Stimulated activated CD8-positive, alpha-beta memory T cell treated with anti-CD3 and anti-CD28 coated beads, Interleukin-12 subunit alpha, Interleukin-12 subunit beta, amount 100 ng/mL, for 24 hours (primary cell): Measurements from ENCODE around the gene OSR1.
"Not testable (repeated sequence)": the region's sequence is repeated elsewhere in the genome, so short reads cannot be mapped to it uniquely, and the experiment has no call there.

Experiments
- DNase-seq: peaks from one replicate; pipeline ENCODE4 v3.0.0-alpha.2; 2020; ENCODE audit errors: extremely low read depth

OSR1 gene

GRCh38 chr2:19358242-19359020, at the start of gene OSR1:
OSR1 (minus strand) TSS chr2:19358623; CDS start chr2:19353805, 4,818 bp downstream.
- DNase-seq = no peak

DNA sequence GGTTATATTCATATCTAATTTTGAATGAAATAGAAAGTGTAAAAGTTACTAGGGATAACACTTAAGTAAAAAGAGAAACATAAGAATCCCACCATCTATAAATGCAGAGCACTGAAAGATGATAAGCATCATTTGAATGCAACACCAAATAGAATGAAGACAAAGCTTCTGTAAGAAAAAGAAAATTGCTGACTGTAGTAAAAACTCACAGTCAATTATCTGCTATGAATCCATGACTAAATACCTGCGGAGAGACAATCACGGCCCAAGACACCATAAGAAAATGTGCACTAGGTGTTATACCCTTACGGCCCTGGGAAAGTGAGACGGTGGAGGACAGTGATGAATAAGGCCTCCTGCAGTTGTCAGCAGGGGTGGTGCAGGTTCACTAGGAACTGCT, 45.4 kb upstream of the OSR1 start:
- no peak for DNase-seq

DNA sequence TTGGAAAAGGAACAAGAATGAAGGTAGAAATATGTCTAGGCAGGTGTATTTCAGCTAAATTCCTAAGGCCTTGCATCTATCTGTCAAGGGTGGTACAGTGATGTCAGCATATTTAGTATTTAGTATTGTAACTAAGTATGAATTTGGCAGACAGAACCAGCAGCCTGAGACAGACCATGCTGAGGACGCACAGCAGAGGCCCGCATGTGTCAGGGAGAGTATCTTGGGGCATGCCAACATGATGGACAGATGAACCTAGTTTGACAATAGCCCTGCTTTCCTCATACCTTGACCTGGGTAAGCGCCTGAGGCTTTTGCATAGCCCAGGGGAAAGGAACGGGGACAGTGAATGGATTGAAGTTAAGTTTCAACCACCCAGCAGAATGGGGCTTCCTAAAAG, 33.8 kb upstream of the OSR1 start:
- no peak for DNase-seq

DNA sequence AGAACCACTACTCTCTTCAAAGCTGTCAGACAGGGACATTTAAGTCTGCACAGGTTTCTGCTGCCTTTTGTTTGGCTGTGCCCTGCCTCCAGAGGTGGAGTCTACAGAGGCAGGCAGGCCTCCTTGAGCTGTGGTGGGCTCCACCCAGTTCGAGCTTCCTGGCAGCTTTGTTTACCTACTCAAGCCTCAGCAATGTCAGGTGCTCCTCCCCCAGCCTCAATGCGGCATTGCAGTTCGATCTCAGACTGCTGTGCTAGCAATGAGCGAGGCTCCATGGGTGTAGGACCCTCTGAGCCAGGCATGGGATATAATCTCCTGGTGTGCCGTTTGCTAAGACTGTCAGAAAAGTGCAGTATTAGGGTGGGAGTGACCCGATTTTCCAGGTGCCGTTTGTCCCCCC, 31.0 kb upstream of the OSR1 start:
- DNase-seq = not testable (repeated sequence)

GRCh38 chr2:19380532-19380931, 22.1 kb upstream of the OSR1 start:
- no peak for DNase-seq

DNA sequence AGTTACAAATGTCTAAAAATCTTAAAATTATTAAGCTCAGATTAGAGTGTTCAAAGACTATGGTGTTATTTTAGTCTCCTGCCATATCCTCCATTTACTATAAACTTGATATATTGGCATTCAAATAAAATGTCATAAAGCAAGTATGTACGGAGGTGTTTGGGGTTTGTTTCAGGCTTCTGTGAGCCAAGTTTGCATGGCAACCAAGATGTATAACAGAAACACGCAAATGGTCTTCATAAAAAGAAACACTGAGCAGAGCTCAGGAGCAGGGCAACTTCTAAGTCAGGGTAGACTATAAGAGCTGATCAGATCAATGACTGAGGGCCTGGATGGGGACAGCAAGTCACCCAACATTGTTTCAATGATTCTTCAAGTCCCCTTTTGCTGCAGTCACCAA, 20.5 kb upstream of the OSR1 start:
- no peak for DNase-seq

- DNase-seq = no peak
Observed at GRCh38 chr2:19377717-19378116, 19.3 kb upstream of the OSR1 start.

DNA sequence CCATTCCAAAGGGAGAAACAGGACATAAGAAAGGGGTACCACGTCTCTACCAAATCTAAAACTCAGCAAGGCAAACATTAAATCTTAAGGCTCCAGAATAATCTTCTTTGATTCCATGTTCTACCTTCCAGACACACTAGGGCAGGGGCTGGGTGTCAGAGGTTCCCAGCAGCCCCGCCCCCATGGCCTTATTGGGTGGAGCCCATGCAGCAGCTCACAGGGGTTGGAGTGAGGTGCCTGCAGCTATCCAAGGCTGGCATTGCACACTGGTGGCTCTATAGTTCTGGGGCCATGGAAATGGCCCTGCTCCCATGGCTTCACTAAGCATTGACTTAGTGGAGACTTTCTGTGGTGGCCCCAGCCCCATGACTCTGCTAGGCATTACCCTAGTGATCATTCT, 14.9 kb upstream of the OSR1 start:
- no peak for DNase-seq

DNA sequence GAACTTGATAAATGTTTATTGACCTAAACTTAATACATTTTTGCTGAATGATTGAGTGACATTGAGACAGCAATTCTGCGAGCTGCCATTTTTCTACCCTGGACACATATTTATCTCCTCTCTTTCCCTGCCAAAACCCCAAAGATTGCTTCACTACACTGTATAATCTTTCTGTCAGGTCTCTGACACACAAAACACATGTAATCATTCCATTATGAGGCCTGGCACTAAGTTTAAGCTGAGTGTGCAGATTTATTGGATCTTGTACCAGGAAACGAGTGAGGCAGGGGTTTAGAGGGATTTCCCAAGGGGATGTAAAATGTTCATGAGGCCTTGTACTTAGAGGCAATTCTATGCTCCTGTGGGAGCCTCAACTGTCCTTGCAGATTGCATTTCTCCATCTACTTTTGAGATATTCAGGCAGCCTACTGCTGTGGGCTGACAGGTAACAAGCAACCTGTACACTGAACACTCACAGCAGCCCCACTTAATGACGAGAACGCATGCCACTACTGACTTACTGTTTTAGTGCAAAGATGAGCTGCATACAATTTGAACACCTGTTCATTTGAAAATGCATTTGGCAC, 13.7 kb upstream of the OSR1 start:
- DNase-seq = no peak

DNA sequence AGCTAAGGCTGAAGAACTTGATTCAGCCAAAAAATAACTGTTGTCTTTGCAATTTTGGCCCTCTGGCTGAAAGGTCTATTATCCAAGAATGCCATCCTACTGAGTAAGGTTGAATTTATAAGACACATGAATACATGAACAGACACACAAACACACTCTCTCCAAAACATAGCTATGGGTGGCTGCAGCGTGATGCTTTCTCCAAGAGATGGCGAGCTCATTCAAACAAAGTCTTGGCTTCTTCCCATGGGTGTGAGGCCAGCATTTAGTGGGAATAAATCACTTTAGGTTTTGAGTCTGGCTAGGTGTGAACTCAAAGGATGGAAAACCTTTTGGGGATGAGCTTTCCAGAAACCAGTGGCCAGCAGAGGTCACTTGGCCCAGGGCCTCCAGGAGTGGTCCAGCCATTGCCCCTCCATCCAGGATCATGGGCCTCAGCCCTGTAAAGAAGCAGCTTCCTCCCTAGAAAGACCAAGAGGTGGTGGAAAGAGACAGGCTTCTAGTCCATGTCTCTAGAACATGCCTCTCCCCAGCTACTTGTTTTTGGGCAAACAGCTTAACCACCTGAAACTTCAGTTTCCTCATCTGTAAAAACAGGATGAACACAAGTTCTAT, 11.0 kb upstream of the OSR1 start:
- no peak for DNase-seq

- no peak for DNase-seq
Observed at GRCh38 chr2:19368760-19369159, 10.3 kb upstream of the OSR1 start.

GRCh38 chr2:19367326-19367725, 8.9 kb upstream of the OSR1 start:
- no peak for DNase-seq

GRCh38 chr2:19365126-19365525, 6.7 kb upstream of the OSR1 start:
- DNase-seq = no peak

DNA sequence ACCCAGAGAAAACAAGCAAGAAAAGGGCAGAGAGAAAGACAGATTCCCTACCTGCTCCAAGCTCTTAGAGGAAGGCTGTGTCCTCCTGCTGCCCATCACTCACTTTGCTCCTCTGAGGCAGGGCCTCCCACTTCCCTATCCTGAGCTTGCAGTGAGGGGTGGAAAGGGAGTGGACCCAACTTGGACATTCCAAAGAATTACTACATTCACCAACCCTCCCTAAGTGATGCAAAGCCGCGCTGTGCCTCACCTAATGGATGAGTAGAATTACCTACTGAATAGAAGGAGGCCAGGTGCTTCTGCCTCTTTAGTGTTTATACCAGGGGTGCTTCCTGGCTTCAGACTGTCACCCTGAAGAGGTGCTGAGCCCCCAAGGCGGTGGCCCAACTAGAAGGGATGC, 5.6 kb upstream of the OSR1 start:
- no peak for DNase-seq

GRCh38 chr2:19363474-19363778, 5.0 kb upstream of the OSR1 start:
- DNase-seq = no peak

- DNase-seq = no peak
Observed at GRCh38 chr2:19362755-19363473, 4.5 kb upstream of the OSR1 start.

GRCh38 chr2:19362094-19362754, 3.8 kb upstream of the OSR1 start:
- DNase-seq = no peak

DNA sequence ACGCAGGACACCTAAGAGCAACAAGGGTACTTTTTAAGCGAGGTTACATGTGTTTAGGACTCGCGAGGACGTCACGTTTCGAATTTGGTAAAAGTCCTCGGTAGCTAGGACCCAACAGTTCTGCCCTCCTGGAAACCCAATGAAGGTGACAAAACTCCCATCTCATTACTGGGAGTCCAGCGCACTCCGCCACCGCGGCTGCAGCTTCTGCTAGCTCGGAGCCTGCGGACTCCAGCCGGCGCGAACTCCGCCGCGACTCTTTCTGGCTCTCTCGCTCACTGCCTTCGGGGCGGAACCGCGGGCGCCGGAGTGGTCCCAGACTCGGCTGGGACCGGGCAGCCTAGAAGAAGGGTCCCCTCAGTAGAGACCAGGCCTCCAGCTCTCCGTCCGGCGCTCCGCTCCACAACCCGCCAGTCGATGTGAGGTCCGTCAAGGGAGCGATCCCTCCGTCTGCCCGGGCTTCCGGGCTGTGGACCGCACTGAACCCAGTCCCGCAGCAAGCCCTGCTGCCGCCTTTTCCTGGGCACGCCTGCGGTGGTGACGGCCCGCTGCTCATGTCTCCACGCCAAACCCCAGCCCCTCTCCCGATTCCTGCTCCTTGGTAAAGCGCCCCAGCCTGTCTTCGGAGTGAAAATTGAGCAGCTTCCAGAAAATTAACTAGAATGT, 3.0 kb upstream of the OSR1 start:
- DNase-seq = no peak

DNA sequence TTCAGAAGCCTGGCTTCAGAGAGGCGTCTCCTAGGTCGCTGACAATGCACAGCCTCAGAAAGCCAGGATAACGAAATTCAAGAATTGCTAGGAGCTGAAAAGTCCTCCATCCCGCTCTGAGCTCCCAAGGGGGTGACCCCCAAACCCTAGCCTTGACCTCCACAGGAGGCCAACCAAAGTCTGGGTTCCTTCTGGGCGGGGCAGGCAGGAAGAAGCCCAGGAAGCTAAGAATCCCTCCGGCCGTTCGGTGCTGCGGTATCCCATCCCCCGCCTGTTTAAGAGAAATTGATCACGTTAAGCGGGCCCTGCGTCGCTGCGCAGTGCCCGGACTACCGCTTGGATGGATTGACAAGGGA, 2.5 kb upstream of the OSR1 start:
- no peak for DNase-seq

- DNase-seq = no peak
Observed at GRCh38 chr2:19360266-19360965, 2.0 kb upstream of the OSR1 start.

GRCh38 chr2:19359456-19359855, 1.0 kb upstream of the OSR1 start:
- DNase-seq = no peak
